NCI-H128 (cell line): ENCODE data around the gene CCAR1.
"Not testable (repeated sequence)": the region's sequence is repeated elsewhere in the genome, so short reads cannot be mapped to it uniquely, and the experiment has no call there.

ENCODE experiments used
- DNase-seq: peaks from one replicate; lab custom pipeline; 2025; ENCODE audit not compliant: unreplicated experiment; lab: John Stamatoyannopoulos, UW

The CCAR1 gene

GRCh38 chr10:68759223-68759863, 38.3 kb downstream of the CCAR1 start:
- no peak for DNase-seq

- DNase-seq = no peak
Measured at GRCh38 chr10:68759967-68760366, 38.9 kb downstream of the CCAR1 start.

- DNase-seq = not testable (repeated sequence)
Measured at GRCh38 chr10:68767407-68767806, 46.4 kb downstream of the CCAR1 start.

GRCh38 chr10:68781613-68782574, 60.9 kb downstream of the CCAR1 start:
- DNase-seq = no peak

GRCh38 chr10:68784476-68784875, 63.4 kb downstream of the CCAR1 start:
- DNase-seq = no peak

GRCh38 chr10:68787813-68788212, 66.8 kb downstream of the CCAR1 start:
- no peak for DNase-seq

- DNase-seq = no peak
Measured at GRCh38 chr10:68790476-68790875, 69.4 kb downstream of the CCAR1 start.

GRCh38 chr10:68792115-68792514, 71.1 kb downstream of the CCAR1 start:
- no peak for DNase-seq

GRCh38 chr10:68795886-68796532, 75.0 kb downstream of the CCAR1 start:
- DNase-seq = no peak

- no peak for DNase-seq
Measured at GRCh38 chr10:68796605-68797004, 75.6 kb downstream of the CCAR1 start.

GRCh38 chr10:68800211-68800610, 79.2 kb downstream of the CCAR1 start:
- no peak for DNase-seq

GRCh38 chr10:68804692-68805091, 83.7 kb downstream of the CCAR1 start:
- no peak for DNase-seq

GRCh38 chr10:68810830-68811229, 89.8 kb downstream of the CCAR1 start:
- DNase-seq = not testable (repeated sequence)

GRCh38 chr10:68811314-68812009, 90.4 kb downstream of the CCAR1 start:
- DNase-seq = no peak

- DNase-seq = no peak
Measured at GRCh38 chr10:68812420-68812819, 91.4 kb downstream of the CCAR1 start.

- no peak for DNase-seq
Measured at GRCh38 chr10:68813559-68813958, 92.5 kb downstream of the CCAR1 start.

GRCh38 chr10:68816796-68817412, 95.9 kb downstream of the CCAR1 start:
- no peak for DNase-seq

- not testable (repeated sequence) for DNase-seq
Measured at GRCh38 chr10:68820359-68820758, 99.3 kb downstream of the CCAR1 start.

- DNase-seq = not testable (repeated sequence)
Measured at GRCh38 chr10:68822626-68823025, 101.6 kb downstream of the CCAR1 start.

- no peak for DNase-seq
Measured at GRCh38 chr10:68826764-68827591, 105.9 kb downstream of the CCAR1 start, which contains the start of gene STOX1. TSS of gene STOX1 (plus strand) at chr10:68827531. CDS start at chr10:68827624, 93 bp downstream.
